NCI-H2029 treated with DMSO at 0.1 percent for 48 hours (cell line): ENCODE data around the gene SLC25A53.
"Not testable (repeated sequence)": the region's sequence is repeated elsewhere in the genome, so short reads cannot be mapped to it uniquely, and the experiment has no call there.

Experiments used
- DNase-seq: peaks from one replicate; lab custom pipeline; 2025; lab: John Stamatoyannopoulos, UW

SLC25A53 gene

DNA sequence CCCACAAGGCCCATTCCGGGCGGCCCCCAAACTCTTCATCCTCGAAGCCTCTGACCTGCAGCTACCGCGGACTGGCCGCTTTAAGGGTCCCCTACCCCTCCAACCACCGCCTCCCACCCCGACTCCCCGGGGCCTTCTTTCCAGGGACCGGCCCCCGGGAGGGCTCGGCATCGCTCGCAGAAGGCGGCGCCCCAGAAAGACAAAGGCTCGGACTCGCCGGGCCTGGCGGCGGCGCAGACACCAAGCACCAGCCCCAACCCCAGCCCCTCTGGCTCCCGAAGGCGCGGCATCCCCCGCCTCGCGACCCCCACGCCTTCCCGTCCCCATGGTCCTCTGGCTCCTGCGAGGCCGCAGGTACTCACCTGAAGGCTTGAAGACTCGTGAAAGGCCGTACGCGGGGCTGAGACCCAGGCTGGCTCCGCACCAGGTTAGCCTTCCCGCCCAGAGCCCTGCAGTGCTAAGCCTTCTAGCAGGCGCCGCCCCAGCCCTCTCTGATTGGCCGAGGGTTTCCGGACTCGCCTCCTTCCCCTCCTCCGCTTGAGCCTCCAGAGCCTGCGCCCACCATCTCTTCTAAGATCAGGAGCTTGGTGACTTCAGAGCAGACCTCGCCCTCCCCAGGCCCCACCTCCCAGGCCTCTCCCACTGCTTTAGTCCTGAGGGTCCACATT, 80.9 kb downstream of the SLC25A53 start, which contains the start of gene TMSB15C:
Gene TMSB15C (minus strand): TSS at position 459 of the 668 bp plus-strand sequence.
- DNase-seq = not testable (repeated sequence)

- DNase-seq = not testable (repeated sequence)
These were observed 94.2 kb downstream of the SLC25A53 start for GRCh38 chrX:104062636-104063035.

DNA sequence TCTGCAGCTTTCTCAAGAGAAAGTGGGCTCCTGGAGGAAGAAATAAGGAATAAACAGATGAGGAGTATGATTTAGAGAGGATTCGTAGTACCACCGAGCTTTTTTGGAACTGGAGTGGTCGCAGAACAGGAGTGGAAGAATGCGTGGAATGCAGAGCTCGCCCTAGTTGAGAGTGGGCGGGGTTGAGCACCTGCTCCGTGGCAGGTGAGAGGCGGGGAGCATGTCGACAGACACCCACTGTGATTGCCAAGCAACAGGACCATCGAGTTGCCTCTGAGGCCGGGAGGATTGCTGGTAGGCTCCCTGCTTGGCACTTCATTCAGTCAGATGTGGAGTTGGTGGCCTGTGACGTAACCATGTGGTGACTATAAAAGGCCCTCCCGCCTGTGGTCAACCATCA, 101.9 kb downstream of the SLC25A53 start:
- DNase-seq = not testable (repeated sequence)
